Uterus (tissue), 2 donors: ENCODE measurements around the gene CMTM7.

Source experiments
- CTCF ChIP-seq, 4 experiments: fragments of 200-600 bp in 2 of 4; fragments of 450-650 bp in 2 of 4; sonication (generic) in 2 of 4; IDR thresholded peaks; one replicate each; pipeline ENCODE4 v1.5.1; 2016 to 2019; ENCODE audit warnings: antibody characterized with exemption in 4 of 4, mild to moderate bottlenecking in 2 of 4, moderate library complexity in 1 of 4
- POLR2A ChIP-seq, 2 donors: fragments of 450-650 bp; IDR thresholded peaks; one replicate each; pipeline ENCODE4 v1.6.1; 2016; ENCODE audit warnings: antibody characterized with exemption in 2 of 2, mild to moderate bottlenecking in 1 of 2, moderate library complexity in 1 of 2

DNA sequence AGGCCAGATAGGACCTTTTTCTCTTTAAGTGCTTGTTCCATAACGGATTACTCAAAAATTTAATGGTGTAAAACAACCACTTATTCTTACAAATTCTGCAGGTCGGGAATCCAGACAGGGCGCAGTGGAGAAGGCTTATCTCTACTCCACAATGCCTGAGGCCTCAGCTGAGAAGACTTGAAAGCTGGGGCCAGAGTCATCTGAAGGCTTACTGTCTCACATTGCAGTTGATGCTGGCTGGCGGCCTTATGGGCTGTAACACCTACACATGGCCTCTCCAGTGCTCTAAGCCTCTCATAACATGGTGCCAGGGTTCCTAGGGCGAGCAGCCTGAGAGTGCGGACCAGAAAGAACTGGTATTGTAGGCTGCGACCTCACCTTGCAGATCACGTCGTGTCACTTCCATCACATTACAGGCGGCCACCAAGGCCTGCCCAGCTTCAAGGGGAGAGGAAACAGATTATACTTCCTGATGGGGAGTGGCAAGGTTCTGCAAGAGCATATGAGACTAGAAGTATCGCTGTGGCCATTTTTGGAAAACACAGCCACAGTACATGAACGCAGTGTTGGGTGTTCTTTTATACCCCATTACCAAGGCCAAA, 32.4 kb downstream of the CMTM7 start:
- no peak for TF ChIP-seq CTCF (IDR thresholded peaks at IDR 0.05)
- no peak for TF ChIP-seq POLR2A (IDR thresholded peaks at IDR 0.05)
